ENCODE data around the gene SLC35F2. TPM values are rescaled to one million over a fixed set of nuclear protein-coding genes. Genes with fewer than 3 reads are reported as not detected.

Gene SLC35F2
- total and polyA plus RNA-seq, 2 of the 13 experiments (the other 11 are each of a cell fraction or from before 2014, with no cell fraction given): 5.8 to 20.3 TPM

GRCh38 chr11:107842412-107843100 is 16.0 kb downstream of the SLC35F2 start:
- Histone ChIP-seq H3K4me1 (ENCODE audit: insufficient read depth, low read length) (peaks cover 15% of the 10 kb centered on the region; the same call in 1 of the 2 replicates), H2AFZ (ENCODE audit: low read length) (no peak overlapping the region), H3K79me2 (ENCODE audit: insufficient read depth, low read length) (peaks cover 2% of the 10 kb centered on the region), H3K36me3 (replicated peaks in 1 of 2; ENCODE audit: control insufficient read depth in 1 of 2, insufficient read depth in 2 of 2, low read length in 2 of 2) (no peaks in the 10 kb centered on the region), H3K27me3 (ENCODE audit: control insufficient read depth in 1 of 2, insufficient read depth in 2 of 2, low read length in 2 of 2) (no peaks in the 10 kb centered on the region), H3K4me3 (replicated peaks in 1 of 3; ENCODE audit: insufficient read depth in 1 of 3, low read depth in 2 of 3, low read length in 3 of 3) (no peak overlapping the region), H4K20me1 (ENCODE audit: insufficient read depth, low read length) (no peaks in the 10 kb centered on the region), H3K9ac (ENCODE audit: insufficient read depth, low read depth, low read length) (no peak overlapping the region), H3K27ac (ENCODE audit: extremely low read length, insufficient read depth, low read length) (no peak overlapping the region), H3K4me2 (ENCODE audit: low read depth, low read length) (no peak overlapping the region), H3K9me3 (ENCODE audit: low read length) (no peaks in the 10 kb centered on the region)
- DNase-seq (ENCODE audit: low spot score) (no peak), ATAC-seq (no peak), FAIRE-seq (no peak)
- 90% methylated on average over 8 of the region's 8 CpGs for WGBS (ENCODE audit: low lambda C conversion rate)
- POLR2A ChIA-PET: no interaction called here
- intact Hi-C loops (cut with micrococcal nuclease; ENCODE audit: unreplicated experiment) (no loop called here), in situ Hi-C loops (cut with HindIII; ENCODE audit: extremely low pct_ligation_motif_present, low pct_unique_long_range_greater_than_20kb) (no loop called here)
- CTCF ChIA-PET (ENCODE audit: low intra/inter-chr PET ratio, low total read pairs): no interaction called here
- no TSS peak for BruUV-seq (replicated peaks)
- TF ChIP-seq ZNF674 (CRISPR knock-in tag; IDR thresholded peaks at IDR 0.05; ENCODE audit: low read depth) (no peak), CTCF (CRISPR knock-in tag; IDR thresholded peaks at IDR 0.05) (no peak), ZFP36L1 (CRISPR knock-in tag; IDR thresholded peaks at IDR 0.05) (no peak), ISX (CRISPR knock-in tag; conservative IDR thresholded peaks at IDR 0.05) (no peak), ZNF556 (CRISPR knock-in tag; IDR thresholded peaks at IDR 0.05; ENCODE audit: borderline replicate concordance) (no peak), ZNF3 (CRISPR knock-in tag; IDR thresholded peaks at IDR 0.05) (no peak), ZBTB1 (CRISPR knock-in tag; IDR thresholded peaks at IDR 0.05; ENCODE audit: borderline replicate concordance) (no peak), CEBPB (IDR thresholded peaks at IDR 0.05; ENCODE audit: borderline replicate concordance, low read depth, low read length) (no peak), ZBTB21 (CRISPR knock-in tag; IDR thresholded peaks at IDR 0.05) (no peak), PHF21A (CRISPR knock-in tag; IDR thresholded peaks at IDR 0.05) (no peak), FOSL2 (CRISPR knock-in tag; IDR thresholded peaks at IDR 0.05) (no peak), ZGPAT (CRISPR knock-in tag; IDR thresholded peaks at IDR 0.05) (no peak), ZNF441 (CRISPR knock-in tag; IDR thresholded peaks at IDR 0.05; ENCODE audit: borderline replicate concordance) (no peak), ATF7 (IDR thresholded peaks at IDR 0.05) (no peak), ATF7 (CRISPR knock-in tag; IDR thresholded peaks at IDR 0.05) (no peak), ZBTB7B (CRISPR knock-in tag; IDR thresholded peaks at IDR 0.05) (no peak), IKZF1 (IDR thresholded peaks at IDR 0.05) (no peak)
- TF ChIP-seq, protein P1, sequence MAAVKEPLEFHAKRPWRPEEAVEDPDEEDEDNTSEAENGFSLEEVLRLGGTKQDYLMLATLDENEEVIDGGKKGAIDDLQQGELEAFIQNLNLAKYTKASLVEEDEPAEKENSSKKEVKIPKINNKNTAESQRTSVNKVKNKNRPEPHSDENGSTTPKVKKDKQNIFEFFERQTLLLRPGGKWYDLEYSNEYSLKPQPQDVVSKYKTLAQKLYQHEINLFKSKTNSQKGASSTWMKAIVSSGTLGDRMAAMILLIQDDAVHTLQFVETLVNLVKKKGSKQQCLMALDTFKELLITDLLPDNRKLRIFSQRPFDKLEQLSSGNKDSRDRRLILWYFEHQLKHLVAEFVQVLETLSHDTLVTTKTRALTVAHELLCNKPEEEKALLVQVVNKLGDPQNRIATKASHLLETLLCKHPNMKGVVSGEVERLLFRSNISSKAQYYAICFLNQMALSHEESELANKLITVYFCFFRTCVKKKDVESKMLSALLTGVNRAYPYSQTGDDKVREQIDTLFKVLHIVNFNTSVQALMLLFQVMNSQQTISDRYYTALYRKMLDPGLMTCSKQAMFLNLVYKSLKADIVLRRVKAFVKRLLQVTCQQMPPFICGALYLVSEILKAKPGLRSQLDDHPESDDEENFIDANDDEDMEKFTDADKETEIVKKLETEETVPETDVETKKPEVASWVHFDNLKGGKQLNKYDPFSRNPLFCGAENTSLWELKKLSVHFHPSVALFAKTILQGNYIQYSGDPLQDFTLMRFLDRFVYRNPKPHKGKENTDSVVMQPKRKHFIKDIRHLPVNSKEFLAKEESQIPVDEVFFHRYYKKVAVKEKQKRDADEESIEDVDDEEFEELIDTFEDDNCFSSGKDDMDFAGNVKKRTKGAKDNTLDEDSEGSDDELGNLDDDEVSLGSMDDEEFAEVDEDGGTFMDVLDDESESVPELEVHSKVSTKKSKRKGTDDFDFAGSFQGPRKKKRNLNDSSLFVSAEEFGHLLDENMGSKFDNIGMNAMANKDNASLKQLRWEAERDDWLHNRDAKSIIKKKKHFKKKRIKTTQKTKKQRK (IDR thresholded peaks at IDR 0.05; ENCODE audit: low read length): no peak
- TF ChIP-seq, protein P2, sequence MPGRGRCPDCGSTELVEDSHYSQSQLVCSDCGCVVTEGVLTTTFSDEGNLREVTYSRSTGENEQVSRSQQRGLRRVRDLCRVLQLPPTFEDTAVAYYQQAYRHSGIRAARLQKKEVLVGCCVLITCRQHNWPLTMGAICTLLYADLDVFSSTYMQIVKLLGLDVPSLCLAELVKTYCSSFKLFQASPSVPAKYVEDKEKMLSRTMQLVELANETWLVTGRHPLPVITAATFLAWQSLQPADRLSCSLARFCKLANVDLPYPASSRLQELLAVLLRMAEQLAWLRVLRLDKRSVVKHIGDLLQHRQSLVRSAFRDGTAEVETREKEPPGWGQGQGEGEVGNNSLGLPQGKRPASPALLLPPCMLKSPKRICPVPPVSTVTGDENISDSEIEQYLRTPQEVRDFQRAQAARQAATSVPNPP (CRISPR knock-in tag; IDR thresholded peaks at IDR 0.05): no peak

Measured in HepG2 (cell line).